22Rv1 (cell line): ENCODE data around the gene MXRA7.

ENCODE experiments used
- H3K27ac ChIP-seq: fragments of 450-650 bp; 2 replicates; pipeline ENCODE4 v1.5.1; 2017
- ZFX ChIP-seq: fragments of 450-650 bp; IDR thresholded peaks from 2 replicates; pipeline ENCODE4 v1.6.1; 2017; ENCODE audit warnings: antibody characterized with exemption, borderline replicate concordance
- TF ChIP-seq, protein P1 (sequence below): fragments of 450-650 bp; IDR thresholded peaks from 2 replicates; pipeline ENCODE4 v1.5.1; 2017; ENCODE audit warnings: mild to moderate bottlenecking

The MXRA7 gene

DNA sequence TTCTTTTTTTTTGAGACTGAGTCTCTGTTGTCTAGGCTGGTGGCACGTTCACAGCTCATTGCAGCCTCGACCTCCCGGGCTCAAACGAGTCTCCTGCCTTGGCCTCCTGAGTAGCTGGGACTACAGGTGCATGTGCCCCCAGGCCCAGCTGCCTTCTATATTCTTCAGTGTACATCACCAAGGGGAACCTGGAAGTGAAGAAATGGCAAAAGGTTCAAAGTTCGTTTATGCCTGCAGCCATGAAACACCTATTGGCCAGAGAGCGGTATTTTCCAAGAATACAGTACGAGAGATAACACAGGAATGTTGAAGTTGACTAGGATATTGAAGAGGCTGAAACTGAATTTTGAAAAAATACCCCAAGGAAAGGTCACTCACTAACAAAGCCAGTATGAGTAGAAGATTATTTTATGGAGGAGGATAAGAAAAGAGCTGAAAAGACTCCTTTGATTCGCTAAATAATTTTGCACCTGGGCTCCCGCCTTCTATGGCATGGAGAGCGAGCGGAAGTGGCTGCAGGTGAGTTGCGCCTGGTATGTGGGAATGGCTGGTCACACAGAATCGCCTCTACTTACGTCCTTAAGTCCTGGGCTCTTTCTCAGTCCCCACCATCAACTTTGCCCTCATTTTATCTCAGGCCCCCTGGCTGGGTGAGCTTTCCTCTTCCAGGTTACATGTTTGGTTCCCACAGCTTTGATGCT is 77.0 kb downstream of the MXRA7 start:
- H3K27ac ChIP-seq: no peak overlapping the region
- no peak for TF ChIP-seq ZFX
- TF ChIP-seq, protein P1, sequence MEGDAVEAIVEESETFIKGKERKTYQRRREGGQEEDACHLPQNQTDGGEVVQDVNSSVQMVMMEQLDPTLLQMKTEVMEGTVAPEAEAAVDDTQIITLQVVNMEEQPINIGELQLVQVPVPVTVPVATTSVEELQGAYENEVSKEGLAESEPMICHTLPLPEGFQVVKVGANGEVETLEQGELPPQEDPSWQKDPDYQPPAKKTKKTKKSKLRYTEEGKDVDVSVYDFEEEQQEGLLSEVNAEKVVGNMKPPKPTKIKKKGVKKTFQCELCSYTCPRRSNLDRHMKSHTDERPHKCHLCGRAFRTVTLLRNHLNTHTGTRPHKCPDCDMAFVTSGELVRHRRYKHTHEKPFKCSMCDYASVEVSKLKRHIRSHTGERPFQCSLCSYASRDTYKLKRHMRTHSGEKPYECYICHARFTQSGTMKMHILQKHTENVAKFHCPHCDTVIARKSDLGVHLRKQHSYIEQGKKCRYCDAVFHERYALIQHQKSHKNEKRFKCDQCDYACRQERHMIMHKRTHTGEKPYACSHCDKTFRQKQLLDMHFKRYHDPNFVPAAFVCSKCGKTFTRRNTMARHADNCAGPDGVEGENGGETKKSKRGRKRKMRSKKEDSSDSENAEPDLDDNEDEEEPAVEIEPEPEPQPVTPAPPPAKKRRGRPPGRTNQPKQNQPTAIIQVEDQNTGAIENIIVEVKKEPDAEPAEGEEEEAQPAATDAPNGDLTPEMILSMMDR: no peak

DNA sequence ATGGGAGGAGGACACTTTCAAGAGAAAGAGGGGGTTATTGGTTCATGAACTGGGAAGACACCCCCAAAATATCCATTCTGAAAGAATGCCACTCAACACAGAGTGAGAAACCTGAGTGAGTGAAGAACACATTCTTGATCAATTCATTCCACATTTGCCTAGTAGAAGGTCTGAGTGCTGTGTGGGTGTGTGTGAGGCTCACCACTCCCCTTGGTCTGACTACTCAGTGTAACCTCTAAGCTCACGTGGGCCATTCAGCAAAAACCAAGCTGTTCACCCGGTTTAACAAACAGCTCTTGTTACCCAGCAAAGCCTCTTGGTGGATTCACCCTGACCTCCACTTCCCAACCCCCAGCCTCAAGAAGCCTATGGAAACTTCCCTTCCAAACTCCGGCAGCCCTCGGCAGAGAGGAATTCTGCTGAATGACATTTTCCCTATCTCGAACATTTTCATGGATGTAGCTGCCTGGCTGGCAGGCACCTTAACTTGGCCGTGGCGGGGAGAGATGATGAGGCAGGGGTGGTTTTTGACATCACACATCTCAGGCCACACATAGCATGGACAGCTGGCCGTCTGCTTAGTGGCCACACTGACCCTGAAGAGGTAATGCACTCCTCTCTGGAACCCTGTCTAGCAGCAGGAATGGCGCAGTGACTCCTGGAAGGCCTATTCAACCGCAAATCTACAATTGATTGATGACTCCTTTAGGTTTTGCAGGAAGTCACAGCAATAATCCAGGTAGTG is 78.8 kb downstream of the MXRA7 start:
- no peak overlapping the region for H3K27ac ChIP-seq
- TF ChIP-seq, protein P1: no peak
- TF ChIP-seq ZFX: no peak

DNA sequence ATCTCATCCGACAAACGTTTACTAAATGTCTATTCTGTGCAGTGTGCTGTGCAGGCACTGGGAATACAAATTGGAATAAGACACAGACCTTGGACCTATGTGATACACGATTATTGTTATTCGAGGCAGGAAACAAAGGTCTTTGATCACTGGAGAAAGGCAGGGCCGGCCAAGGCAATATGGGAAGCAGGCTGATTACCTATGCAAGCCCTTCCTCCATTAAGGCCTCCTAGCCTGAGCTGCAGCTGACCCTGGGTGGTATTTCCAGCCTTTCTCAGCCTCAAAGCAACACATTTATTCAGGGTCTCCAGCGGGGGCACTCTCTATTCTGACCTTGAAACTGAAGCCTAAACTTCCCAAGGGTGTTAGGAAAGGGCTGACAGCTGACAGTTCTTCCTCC is 80.6 kb downstream of the MXRA7 start:
- H3K27ac ChIP-seq: no peak overlapping the region
- TF ChIP-seq, protein P1: no peak
- TF ChIP-seq ZFX: no peak
